ENCODE results near the gene CACNA1D.
A peak's percentile ranks its signal among the peaks of the same experiment; 100 is the strongest.
"Not testable (repeated sequence)": the region's sequence is repeated elsewhere in the genome, so short reads cannot be mapped to it uniquely, and the experiment has no call there.

The CACNA1D gene

DNA sequence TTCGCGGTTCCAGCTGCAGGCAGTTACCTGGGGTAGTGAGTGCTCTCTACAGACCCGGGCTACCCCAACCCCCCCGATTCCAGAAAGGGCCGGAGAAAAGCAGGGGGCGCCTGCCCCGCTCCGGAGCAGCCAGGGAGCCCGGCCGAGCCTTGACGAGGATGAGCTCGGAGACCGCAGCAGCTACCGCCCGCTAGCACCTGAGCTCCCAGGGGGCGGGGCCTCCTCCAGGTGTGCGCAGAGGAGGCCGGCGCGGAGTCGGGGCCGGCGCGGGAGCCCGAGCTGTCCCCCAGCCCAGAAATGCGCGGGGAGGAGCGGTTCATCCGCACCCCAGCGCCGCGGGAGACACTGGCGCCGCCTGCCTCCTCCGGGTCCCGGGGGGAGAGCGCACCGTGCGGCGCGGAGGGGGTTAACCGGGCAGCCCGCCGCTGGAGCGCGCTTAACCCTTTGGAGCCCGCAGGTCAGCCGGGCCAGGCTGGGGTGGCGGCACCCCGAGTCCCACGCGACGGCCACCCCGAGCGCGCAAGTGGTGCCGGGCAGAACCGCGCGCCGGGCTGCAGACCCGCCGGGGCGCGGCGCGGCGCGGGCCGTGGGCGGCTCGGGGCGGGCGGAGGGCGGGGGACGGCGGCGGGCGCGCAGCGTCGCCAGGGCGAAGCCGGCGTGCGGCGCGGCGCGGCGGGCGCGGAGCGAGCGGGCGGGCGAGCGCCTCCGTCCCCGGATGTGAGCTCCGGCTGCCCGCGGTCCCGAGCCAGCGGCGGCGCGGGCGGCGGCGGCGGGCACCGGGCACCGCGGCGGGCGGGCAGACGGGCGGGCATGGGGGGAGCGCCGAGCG lies at the start of gene CACNA1D:
CACNA1D (plus strand) TSS at position 649 of the 829 bp plus-strand sequence. CDS start 556 bp downstream, outside the sequence.
- H3K4me1 ChIP-seq (ENCODE audit: control insufficient read depth in 5 of 5, insufficient read depth in 5 of 5, low read length in 5 of 5): peaks cover 0 to 19% (median 17%) of the 10 kb centered on the region in 5 donors
- H3K27ac ChIP-seq (ENCODE audit: low read depth, low read length): no peak within 1 kb of the TSS
- peaks cover 6 to 38% (median 30%) of the 10 kb centered on the region in 5 donors for H3K27me3 ChIP-seq (ENCODE audit: control insufficient read depth in 5 of 5, insufficient read depth in 4 of 5, low read length in 5 of 5)
- no peaks in the 10 kb centered on the region for H3K36me3 ChIP-seq (ENCODE audit: control insufficient read depth in 5 of 5, insufficient read depth in 5 of 5, low read length in 5 of 5)
- no peak within 1 kb of the TSS for H3K9ac ChIP-seq (ENCODE audit: low read length in 5 of 5)
- H3K9me3 ChIP-seq (ENCODE audit: control insufficient read depth in 5 of 5, low read length in 5 of 5): no peaks in the 10 kb centered on the region
- peak within 1 kb of the TSS in 4 of 5 donors; percentile 11 to 58 (median 46) for H3K4me3 ChIP-seq (ENCODE audit: low read depth in 1 of 5, low read length in 5 of 5)

DNA sequence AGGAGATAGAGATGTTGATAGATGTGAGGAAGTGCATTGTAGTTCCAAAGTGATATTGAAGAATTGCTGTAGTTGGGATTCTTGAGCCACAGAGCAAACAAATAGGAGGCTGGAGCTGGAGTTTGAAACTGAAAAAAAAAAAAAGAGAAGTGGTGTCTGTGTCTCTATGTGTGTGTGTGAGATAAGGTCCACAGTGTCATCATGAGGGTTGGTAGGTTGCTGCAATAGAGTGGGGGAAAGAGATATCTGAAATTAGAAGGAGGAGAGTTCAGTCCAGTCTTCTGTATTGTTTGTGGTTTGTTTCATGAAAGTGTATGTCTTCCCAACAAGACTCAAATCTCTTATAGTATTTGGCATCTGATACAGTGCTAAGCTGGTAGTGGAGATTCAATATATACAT lies 37.3 kb upstream of the CACNA1D start:
- Histone ChIP-seq H3K9me3 (ENCODE audit: control insufficient read depth in 5 of 5, low read length in 5 of 5) (no peaks in the 10 kb centered on the region), H3K4me1 (ENCODE audit: control insufficient read depth in 5 of 5, insufficient read depth in 5 of 5, low read length in 5 of 5) (no peaks in the 10 kb centered on the region), H3K36me3 (ENCODE audit: control insufficient read depth in 5 of 5, insufficient read depth in 5 of 5, low read length in 5 of 5) (no peaks in the 10 kb centered on the region), H3K4me3 (ENCODE audit: low read depth in 1 of 5, low read length in 5 of 5) (no peak overlapping the region), H3K9ac (ENCODE audit: low read length in 5 of 5) (no peak overlapping the region), H3K27ac (ENCODE audit: low read depth, low read length) (no peak overlapping the region), H3K27me3 (ENCODE audit: control insufficient read depth in 5 of 5, insufficient read depth in 4 of 5, low read length in 5 of 5) (no peaks in the 10 kb centered on the region)

DNA sequence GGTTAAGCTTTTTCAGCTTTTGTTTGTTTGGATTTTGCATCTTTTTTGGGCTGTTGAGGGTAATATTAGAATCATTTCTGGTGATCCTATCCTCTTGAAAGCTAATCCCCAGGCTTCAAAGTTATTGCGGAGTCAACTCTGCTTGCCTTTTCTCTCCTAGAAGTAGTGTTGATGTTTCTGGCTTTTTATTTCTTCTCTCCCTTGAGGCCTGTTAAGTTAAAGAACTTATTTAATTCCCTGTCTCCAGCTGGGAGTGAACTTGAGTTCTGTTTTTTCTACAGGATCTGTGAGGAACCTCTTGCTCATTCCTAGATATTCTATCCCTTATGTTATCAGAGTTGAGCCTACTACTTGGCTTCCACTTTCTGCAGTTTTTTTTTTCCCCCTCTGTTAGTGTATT lies 34.1 kb upstream of the CACNA1D start:
- no peaks in the 10 kb centered on the region for H3K4me1 ChIP-seq (ENCODE audit: control insufficient read depth in 5 of 5, insufficient read depth in 5 of 5, low read length in 5 of 5)
- H3K27ac ChIP-seq (ENCODE audit: low read depth, low read length): no peak overlapping the region
- no peak overlapping the region for H3K4me3 ChIP-seq (ENCODE audit: low read depth in 1 of 5, low read length in 5 of 5)
- no peak overlapping the region for H3K9ac ChIP-seq (ENCODE audit: low read length in 5 of 5)
- peaks cover 0 to 9% (median 5%) of the 10 kb centered on the region in 5 donors for H3K9me3 ChIP-seq (ENCODE audit: control insufficient read depth in 5 of 5, low read length in 5 of 5)
- H3K36me3 ChIP-seq (ENCODE audit: control insufficient read depth in 5 of 5, insufficient read depth in 5 of 5, low read length in 5 of 5): no peaks in the 10 kb centered on the region
- H3K27me3 ChIP-seq (ENCODE audit: control insufficient read depth in 5 of 5, insufficient read depth in 4 of 5, low read length in 5 of 5): no peaks in the 10 kb centered on the region

DNA sequence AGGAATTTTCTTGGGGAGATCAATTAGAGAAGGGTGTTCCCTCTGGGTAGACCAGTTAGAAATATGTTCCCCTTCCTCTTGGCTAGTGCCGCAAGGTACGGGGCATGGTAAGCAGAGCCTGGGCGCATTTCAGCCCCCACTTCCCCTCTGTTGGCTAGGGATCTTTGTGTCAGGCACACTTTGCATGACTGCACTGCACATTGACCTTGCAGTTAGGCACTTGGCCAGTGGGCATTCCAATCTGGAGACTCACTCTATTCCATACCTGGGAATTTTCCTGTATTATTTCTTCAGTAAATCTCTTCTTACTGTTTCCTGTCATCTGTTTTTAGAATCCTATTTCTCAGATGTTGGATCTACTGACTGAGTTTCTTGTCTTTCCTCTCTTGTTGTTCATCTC lies 30.0 kb upstream of the CACNA1D start:
- no peaks in the 10 kb centered on the region for H3K27me3 ChIP-seq (ENCODE audit: control insufficient read depth in 5 of 5, insufficient read depth in 4 of 5, low read length in 5 of 5)
- H3K36me3 ChIP-seq (ENCODE audit: control insufficient read depth in 5 of 5, insufficient read depth in 5 of 5, low read length in 5 of 5): no peaks in the 10 kb centered on the region

DNA sequence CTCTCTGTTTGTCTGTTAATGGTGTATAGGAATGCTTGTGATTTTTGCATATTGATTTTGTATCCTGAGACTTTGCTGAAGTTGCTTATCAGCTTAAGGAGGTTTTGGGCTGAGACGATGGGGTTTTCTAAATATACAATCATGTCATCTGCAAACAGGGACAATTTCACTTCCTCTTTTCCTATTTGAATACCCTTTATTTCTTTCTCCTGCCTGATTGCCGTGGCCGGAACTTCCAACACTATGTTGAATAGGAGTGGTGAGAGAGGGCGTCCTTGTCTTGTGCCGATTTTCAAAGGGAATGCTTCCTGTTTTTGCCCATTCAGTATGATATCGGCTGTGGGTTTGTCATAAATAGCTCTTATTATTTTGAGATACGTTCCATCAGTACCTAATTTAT lies 24.7 kb upstream of the CACNA1D start:
- not testable (repeated sequence) for H3K4me1 ChIP-seq (ENCODE audit: control insufficient read depth in 5 of 5, insufficient read depth in 5 of 5, low read length in 5 of 5); H3K9me3 ChIP-seq (ENCODE audit: control insufficient read depth in 5 of 5, low read length in 5 of 5); H3K27me3 ChIP-seq (ENCODE audit: control insufficient read depth in 5 of 5, insufficient read depth in 4 of 5, low read length in 5 of 5); H3K9ac ChIP-seq (ENCODE audit: low read length in 5 of 5); H3K36me3 ChIP-seq (ENCODE audit: control insufficient read depth in 5 of 5, insufficient read depth in 5 of 5, low read length in 5 of 5); H3K27ac ChIP-seq (ENCODE audit: low read depth, low read length); H3K4me3 ChIP-seq (ENCODE audit: low read depth in 1 of 5, low read length in 5 of 5)

More for the DNA sequence above, 30.0 kb upstream of the CACNA1D start:
- H3K4me3 ChIP-seq (ENCODE audit: low read depth in 1 of 5, low read length in 5 of 5): no peak overlapping the region
- no peaks in the 10 kb centered on the region for H3K4me1 ChIP-seq (ENCODE audit: control insufficient read depth in 5 of 5, insufficient read depth in 5 of 5, low read length in 5 of 5)
- no peak overlapping the region for H3K27ac ChIP-seq (ENCODE audit: low read depth, low read length)
- H3K9ac ChIP-seq (ENCODE audit: low read length in 5 of 5): no peak overlapping the region
- peaks cover 0 to 9% (median 5%) of the 10 kb centered on the region in 5 donors for H3K9me3 ChIP-seq (ENCODE audit: control insufficient read depth in 5 of 5, low read length in 5 of 5)

DNA sequence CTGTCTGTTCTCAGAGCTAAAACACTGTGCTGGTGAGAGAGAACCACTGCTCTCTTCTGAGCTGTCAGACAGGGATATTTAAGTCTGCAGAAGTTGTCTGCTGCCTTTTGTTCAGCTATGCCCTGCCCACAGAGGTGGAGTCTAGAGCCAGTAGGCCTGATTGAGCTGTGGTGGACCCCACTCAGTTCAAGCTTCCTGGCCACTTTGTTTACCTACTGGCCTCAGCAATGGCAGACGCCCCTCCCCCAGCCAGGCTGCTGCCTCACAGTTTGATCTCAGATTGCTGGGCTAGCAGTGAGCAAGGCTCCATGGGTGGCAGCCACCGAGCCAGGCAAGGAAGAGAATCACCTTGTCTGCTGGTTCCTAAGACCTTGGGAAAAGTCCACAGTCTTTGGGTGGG lies 21.0 kb upstream of the CACNA1D start:
- Histone ChIP-seq H3K4me3 (ENCODE audit: low read depth in 1 of 5, low read length in 5 of 5) (no peak overlapping the region), H3K27me3 (ENCODE audit: control insufficient read depth in 5 of 5, insufficient read depth in 4 of 5, low read length in 5 of 5) (peaks cover 0 to 5% (median 0%) of the 10 kb centered on the region in 5 donors), H3K9me3 (ENCODE audit: control insufficient read depth in 5 of 5, low read length in 5 of 5) (no peaks in the 10 kb centered on the region), H3K9ac (ENCODE audit: low read length in 5 of 5) (no peak overlapping the region), H3K36me3 (ENCODE audit: control insufficient read depth in 5 of 5, insufficient read depth in 5 of 5, low read length in 5 of 5) (no peaks in the 10 kb centered on the region), H3K27ac (ENCODE audit: low read depth, low read length) (no peak overlapping the region), H3K4me1 (ENCODE audit: control insufficient read depth in 5 of 5, insufficient read depth in 5 of 5, low read length in 5 of 5) (no peaks in the 10 kb centered on the region)

DNA sequence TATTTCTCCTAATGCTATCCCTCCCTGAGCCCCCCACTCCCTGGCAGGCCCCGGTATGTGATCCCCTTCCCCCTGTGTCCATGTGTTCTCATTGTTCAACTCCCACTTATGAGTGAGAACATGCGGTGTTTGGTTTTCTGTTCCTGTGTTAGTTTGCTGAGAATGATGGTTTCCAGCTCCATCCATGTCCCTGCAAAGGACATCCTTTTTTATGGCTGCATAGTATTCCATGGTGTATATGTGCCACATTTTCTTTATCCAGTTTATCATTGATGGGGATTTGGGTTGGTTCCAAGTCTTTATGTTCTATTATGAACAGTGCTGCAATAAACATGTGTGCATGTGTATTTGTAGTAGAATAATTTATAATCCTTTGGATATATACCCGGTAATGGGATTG lies 18.0 kb upstream of the CACNA1D start:
- H3K27ac ChIP-seq (ENCODE audit: low read depth, low read length); H3K36me3 ChIP-seq (ENCODE audit: control insufficient read depth in 5 of 5, insufficient read depth in 5 of 5, low read length in 5 of 5); H3K9me3 ChIP-seq (ENCODE audit: control insufficient read depth in 5 of 5, low read length in 5 of 5); H3K9ac ChIP-seq (ENCODE audit: low read length in 5 of 5); H3K4me1 ChIP-seq (ENCODE audit: control insufficient read depth in 5 of 5, insufficient read depth in 5 of 5, low read length in 5 of 5); H3K4me3 ChIP-seq (ENCODE audit: low read depth in 1 of 5, low read length in 5 of 5): not testable (repeated sequence)
- peaks cover 0 to 11% (median 5%) of the 10 kb centered on the region in 5 donors for H3K27me3 ChIP-seq (ENCODE audit: control insufficient read depth in 5 of 5, insufficient read depth in 4 of 5, low read length in 5 of 5)

DNA sequence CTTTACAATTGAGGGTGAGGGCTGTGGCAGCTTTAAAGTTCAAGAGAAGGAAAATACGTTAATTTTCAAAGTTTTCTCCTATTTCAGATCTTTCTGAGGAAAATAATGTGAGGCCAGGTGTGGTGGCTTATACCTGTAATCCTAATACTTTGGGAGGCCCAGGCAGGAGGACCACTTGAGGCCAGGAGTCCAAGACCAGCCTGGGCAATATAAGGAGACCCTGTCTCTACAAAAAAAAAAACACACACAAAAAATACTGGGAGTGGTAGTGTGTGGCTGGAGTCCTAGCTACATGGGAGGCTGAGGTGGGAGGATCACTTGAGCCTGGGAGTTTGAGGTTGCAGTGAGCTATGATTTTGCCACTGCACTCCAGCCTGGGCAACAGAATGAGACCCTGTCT lies 16.7 kb upstream of the CACNA1D start:
- not testable (repeated sequence) for H3K27ac ChIP-seq (ENCODE audit: low read depth, low read length); H3K9ac ChIP-seq (ENCODE audit: low read length in 5 of 5); H3K4me1 ChIP-seq (ENCODE audit: control insufficient read depth in 5 of 5, insufficient read depth in 5 of 5, low read length in 5 of 5); H3K36me3 ChIP-seq (ENCODE audit: control insufficient read depth in 5 of 5, insufficient read depth in 5 of 5, low read length in 5 of 5); H3K9me3 ChIP-seq (ENCODE audit: control insufficient read depth in 5 of 5, low read length in 5 of 5); H3K4me3 ChIP-seq (ENCODE audit: low read depth in 1 of 5, low read length in 5 of 5)
- H3K27me3 ChIP-seq (ENCODE audit: control insufficient read depth in 5 of 5, insufficient read depth in 4 of 5, low read length in 5 of 5): peaks cover 0 to 11% (median 7%) of the 10 kb centered on the region in 5 donors

DNA sequence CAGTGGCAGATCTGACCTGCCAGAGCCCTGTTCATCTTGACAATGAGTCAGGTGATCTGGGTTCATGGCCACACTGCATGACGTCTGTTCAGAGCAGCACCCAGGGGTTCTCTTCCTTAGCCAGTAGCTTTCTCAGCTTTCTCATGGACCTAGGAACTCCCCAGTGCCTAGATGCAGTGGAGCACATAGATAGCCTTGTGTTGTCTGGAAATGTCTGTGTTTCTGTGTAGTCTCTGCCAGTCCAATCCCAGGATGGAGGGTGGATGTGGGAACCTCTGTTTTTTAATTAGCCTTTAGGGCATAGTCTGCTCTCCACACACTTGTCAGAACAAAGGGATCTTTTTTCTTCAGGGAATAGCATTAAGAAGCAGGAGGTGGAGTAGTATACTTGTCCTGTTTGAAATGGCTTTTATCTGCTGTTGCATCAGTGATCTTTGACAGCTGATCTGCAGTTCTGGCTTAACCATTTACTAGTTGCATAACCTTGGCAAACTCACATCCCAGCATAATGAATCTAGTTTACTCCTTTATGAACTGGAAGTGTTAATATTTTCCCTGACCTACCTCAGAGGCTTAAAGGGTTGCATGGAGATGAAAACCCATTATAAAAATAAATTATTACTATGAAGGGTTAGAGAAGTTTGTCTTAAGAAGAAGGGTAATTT lies 16.1 kb upstream of the CACNA1D start:
- Histone ChIP-seq H3K4me3 (ENCODE audit: low read depth in 1 of 5, low read length in 5 of 5) (no peak overlapping the region), H3K27ac (ENCODE audit: low read depth, low read length) (no peak overlapping the region), H3K36me3 (ENCODE audit: control insufficient read depth in 5 of 5, insufficient read depth in 5 of 5, low read length in 5 of 5) (no peaks in the 10 kb centered on the region), H3K4me1 (ENCODE audit: control insufficient read depth in 5 of 5, insufficient read depth in 5 of 5, low read length in 5 of 5) (no peaks in the 10 kb centered on the region), H3K9ac (ENCODE audit: low read length in 5 of 5) (no peak overlapping the region), H3K27me3 (ENCODE audit: control insufficient read depth in 5 of 5, insufficient read depth in 4 of 5, low read length in 5 of 5) (peaks cover 0 to 11% (median 7%) of the 10 kb centered on the region in 5 donors), H3K9me3 (ENCODE audit: control insufficient read depth in 5 of 5, low read length in 5 of 5) (no peaks in the 10 kb centered on the region)

DNA sequence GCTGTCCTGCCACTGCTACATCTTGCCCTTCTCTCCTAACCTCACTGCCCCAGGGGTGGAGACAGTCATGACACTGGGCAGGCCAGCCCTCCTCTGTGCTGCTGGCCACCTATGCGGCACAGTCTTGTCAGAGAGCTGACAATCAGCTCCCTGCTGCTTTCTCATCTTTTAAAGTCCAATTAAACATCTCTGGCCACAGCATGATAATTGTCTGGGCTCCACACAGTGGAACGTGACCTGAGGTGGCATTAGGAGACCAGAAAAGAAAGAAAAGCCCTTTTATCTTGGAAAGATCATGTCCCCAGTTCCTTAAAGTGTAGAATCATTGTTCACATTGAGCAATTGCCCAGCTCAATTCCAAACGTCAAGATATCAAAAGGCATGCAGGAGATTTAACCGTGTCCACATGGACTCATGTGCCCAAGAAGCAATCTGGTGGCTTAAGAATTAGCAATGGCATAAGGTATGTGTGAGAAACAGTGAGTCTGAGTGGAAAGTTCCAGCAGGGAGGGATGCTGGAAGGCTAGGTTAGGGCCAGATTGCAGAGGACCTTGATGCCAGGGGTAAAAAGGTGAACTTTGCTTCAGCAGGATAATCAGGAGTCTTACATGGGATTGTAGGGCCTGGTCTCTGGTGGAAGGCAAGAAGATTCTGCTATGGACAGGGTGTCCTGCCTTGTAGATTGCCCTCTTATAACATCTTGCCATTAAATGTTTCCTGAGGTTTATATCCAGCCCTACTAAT lies 15.3 kb upstream of the CACNA1D start:
- Histone ChIP-seq H3K27me3 (ENCODE audit: control insufficient read depth in 5 of 5, insufficient read depth in 4 of 5, low read length in 5 of 5) (peaks cover 0 to 11% (median 4%) of the 10 kb centered on the region in 5 donors), H3K4me1 (ENCODE audit: control insufficient read depth in 5 of 5, insufficient read depth in 5 of 5, low read length in 5 of 5) (no peaks in the 10 kb centered on the region), H3K4me3 (ENCODE audit: low read depth in 1 of 5, low read length in 5 of 5) (no peak overlapping the region), H3K9me3 (ENCODE audit: control insufficient read depth in 5 of 5, low read length in 5 of 5) (no peaks in the 10 kb centered on the region), H3K9ac (ENCODE audit: low read length in 5 of 5) (no peak overlapping the region), H3K36me3 (ENCODE audit: control insufficient read depth in 5 of 5, insufficient read depth in 5 of 5, low read length in 5 of 5) (no peaks in the 10 kb centered on the region), H3K27ac (ENCODE audit: low read depth, low read length) (no peak overlapping the region)
